Lower leg skin (tissue), 3 donors: Measurements from ENCODE around the gene MEF2D.

Experiments
- CTCF ChIP-seq, 3 donors: fragments of 450-650 bp; IDR thresholded peaks; one replicate each; pipeline ENCODE4 v1.5.1; 2016; ENCODE audit warnings: antibody characterized with exemption in 3 of 3, mild to moderate bottlenecking in 3 of 3, moderate library complexity in 2 of 3
- POLR2A ChIP-seq, 2 donors: fragments of 450-650 bp; IDR thresholded peaks; one replicate each; pipeline ENCODE4 v1.6.1; 2016 to 2017; ENCODE audit warnings: antibody characterized with exemption in 2 of 2, mild to moderate bottlenecking in 1 of 2, moderate library complexity in 1 of 2

DNA sequence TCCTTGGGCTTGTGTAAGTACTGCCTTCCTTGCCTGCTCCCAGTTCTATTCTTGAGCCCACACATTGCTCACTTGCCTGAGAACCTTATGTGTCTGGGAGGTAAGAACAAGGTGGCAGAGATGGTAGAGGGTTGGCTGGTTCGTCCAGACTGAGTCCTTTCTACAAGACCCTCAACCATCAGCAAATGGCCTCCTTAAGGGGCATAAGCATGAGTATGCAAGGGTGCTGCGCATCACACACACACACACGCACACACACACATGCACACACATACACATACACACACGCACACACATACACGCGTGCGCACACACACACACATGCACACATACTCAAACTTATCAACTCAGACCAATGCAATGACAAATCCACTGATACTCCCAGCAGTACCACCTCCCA is 74.6 kb downstream of the MEF2D start:
- TF ChIP-seq CTCF (IDR thresholded peaks at IDR 0.05) (no peak), POLR2A (IDR thresholded peaks at IDR 0.05) (no peak)
